Parathyroid adenoma (tissue), 2 donors: ENCODE data around the gene THY1.

Experiments
- H2AFZ ChIP-seq: fragments of 300-600 bp; sonication (generic); one replicate; pipeline ENCODE4 v1.7.0; 2017; ENCODE audit warnings: antibody characterized with exemption, mild to moderate bottlenecking
- H3K27ac ChIP-seq: fragments of 300-600 bp; sonication (generic); one replicate; pipeline ENCODE4 v1.7.0; 2017
- H3K27me3 ChIP-seq: fragments of 300-600 bp; sonication (generic); one replicate; pipeline ENCODE4 v1.7.0; 2017; ENCODE audit warnings: low read length; ENCODE audit not compliant: control insufficient read depth, insufficient read depth
- H3K36me3 ChIP-seq: fragments of 300-600 bp; sonication (generic); one replicate; pipeline ENCODE4 v1.7.0; 2017; ENCODE audit warnings: low read length; ENCODE audit not compliant: control insufficient read depth, insufficient read depth
- H3K4me1 ChIP-seq: fragments of 300-600 bp; sonication (generic); one replicate; pipeline ENCODE4 v1.7.0; 2017; ENCODE audit warnings: control low read depth
- H3K4me2 ChIP-seq: fragments of 300-600 bp; sonication (generic); one replicate; pipeline ENCODE4 v1.7.0; 2017; ENCODE audit warnings: low read length
- H3K4me3 ChIP-seq: fragments of 300-600 bp; sonication (generic); one replicate; pipeline ENCODE4 v1.7.0; 2017; ENCODE audit warnings: low read depth, low read length
- H3K79me2 ChIP-seq: fragments of 300-600 bp; sonication (generic); one replicate; pipeline ENCODE4 v1.7.0; 2017; ENCODE audit warnings: control low read depth
- H3K9ac ChIP-seq: fragments of 300-600 bp; sonication (generic); one replicate; pipeline ENCODE4 v1.7.0; 2017; ENCODE audit warnings: mild to moderate bottlenecking
- H3K9me3 ChIP-seq: fragments of 300-600 bp; sonication (generic); one replicate; pipeline ENCODE4 v1.7.0; 2017; ENCODE audit warnings: low read length; ENCODE audit not compliant: control insufficient read depth
- TF ChIP-seq, protein P1 (sequence below): fragments of 300-600 bp; sonication (generic); IDR thresholded peaks from one replicate; pipeline ENCODE4 v1.7.0; 2017; ENCODE audit warnings: antibody characterized with exemption, mild to moderate bottlenecking
- donor health status: primary hyperparathyroidism.

The THY1 gene

DNA sequence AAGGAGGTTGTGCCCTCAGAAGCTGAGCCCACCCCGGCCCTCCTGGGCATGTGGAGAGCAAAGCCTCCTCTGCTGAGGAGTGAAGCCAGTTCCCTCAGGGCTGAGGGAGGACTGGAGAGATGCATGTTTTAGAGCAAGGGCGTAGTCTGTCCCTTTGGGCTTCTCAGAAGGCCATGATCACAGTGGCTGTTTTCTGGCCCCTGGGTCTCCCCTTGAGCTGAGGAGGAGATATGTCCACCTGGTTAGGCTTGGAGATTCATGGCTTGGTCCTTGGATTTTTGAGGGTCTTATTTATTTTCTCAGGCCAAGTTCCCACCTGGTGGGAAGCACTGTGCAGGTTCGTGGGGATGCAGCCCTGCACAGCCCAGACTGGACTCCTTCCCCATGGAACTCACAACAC, 46.5 kb upstream of the THY1 start:
- TF ChIP-seq, protein P1, sequence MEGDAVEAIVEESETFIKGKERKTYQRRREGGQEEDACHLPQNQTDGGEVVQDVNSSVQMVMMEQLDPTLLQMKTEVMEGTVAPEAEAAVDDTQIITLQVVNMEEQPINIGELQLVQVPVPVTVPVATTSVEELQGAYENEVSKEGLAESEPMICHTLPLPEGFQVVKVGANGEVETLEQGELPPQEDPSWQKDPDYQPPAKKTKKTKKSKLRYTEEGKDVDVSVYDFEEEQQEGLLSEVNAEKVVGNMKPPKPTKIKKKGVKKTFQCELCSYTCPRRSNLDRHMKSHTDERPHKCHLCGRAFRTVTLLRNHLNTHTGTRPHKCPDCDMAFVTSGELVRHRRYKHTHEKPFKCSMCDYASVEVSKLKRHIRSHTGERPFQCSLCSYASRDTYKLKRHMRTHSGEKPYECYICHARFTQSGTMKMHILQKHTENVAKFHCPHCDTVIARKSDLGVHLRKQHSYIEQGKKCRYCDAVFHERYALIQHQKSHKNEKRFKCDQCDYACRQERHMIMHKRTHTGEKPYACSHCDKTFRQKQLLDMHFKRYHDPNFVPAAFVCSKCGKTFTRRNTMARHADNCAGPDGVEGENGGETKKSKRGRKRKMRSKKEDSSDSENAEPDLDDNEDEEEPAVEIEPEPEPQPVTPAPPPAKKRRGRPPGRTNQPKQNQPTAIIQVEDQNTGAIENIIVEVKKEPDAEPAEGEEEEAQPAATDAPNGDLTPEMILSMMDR, result no peak
- Histone ChIP-seq H3K4me3 (no peak overlapping the region), H3K9me3 (no peaks in the 10 kb centered on the region), H3K27ac (no peak overlapping the region), H3K4me1 (no peaks in the 10 kb centered on the region), H3K36me3 (no peaks in the 10 kb centered on the region), H3K9ac (no peak overlapping the region), H3K4me2 (no peak overlapping the region), H3K27me3 (no peaks in the 10 kb centered on the region), H2AFZ (no peak overlapping the region), H3K79me2 (no peaks in the 10 kb centered on the region)

DNA sequence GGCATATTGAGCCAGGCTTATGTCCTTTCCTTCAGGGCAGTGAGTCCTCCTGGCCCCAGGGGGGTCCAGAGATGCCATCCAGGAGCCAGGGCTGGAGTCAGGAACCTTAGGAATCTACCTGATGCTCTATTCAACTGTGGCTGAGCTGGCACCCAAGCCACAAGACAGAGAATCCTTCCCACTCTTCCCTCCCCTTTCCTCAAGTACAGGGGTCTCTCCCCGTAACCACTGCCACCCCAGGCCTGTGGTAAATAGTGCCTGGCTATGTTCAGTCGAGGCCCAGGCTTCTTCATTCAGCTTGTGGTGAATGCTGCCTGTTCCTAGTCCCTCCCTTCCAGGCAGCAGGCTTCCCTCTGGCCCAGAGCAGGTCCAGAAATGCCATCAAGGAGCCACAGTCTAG, 45.5 kb upstream of the THY1 start:
- no peaks in the 10 kb centered on the region for H3K27me3 ChIP-seq
- no peak overlapping the region for H3K27ac ChIP-seq
- no peak overlapping the region for H3K4me2 ChIP-seq
- H3K4me3 ChIP-seq, result no peak overlapping the region
- H3K4me1 ChIP-seq, result no peaks in the 10 kb centered on the region
- H3K36me3 ChIP-seq, result no peaks in the 10 kb centered on the region
- TF ChIP-seq, protein P1, result no peak
- H2AFZ ChIP-seq, result no peak overlapping the region
- H3K9me3 ChIP-seq, result no peaks in the 10 kb centered on the region
- no peaks in the 10 kb centered on the region for H3K79me2 ChIP-seq
- H3K9ac ChIP-seq, result no peak overlapping the region

DNA sequence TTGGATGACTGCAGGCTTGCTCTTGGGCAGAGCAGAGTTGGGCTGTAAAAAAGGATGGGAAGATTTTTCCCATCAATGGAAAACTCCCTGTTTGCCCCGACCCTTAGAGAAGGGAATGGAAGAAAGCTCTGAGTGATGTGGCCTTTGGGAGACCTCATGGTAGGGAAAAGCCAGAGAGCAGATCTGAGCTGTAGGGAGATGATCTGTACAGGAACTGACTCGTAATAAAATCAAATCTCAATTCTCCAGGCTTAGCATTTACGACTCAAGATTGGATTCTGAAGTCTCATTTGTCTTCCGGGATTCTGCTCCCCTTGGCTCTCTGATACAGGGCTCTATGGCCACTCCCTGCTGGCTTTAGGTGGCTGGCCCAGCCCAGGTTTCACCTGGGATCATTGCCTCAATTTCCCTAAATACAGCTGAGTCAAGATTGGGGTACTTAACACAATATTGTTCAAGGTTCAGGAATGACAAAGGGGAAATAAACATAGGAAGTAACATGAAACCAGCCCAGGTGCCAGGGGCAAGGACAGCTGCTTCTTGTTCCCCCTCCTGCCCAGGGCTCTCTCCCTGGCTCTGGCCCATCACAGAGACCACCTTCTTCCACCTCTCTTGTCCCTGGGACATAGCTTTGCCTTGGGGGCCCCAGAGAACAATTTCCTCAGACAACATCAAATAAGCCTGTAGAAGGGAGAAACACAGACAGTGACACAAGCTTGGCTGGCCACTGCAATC, 38.4 kb upstream of the THY1 start:
- Histone ChIP-seq H3K9me3 (no peaks in the 10 kb centered on the region), H2AFZ (no peak overlapping the region), H3K9ac (no peak overlapping the region), H3K4me1 (no peaks in the 10 kb centered on the region), H3K79me2 (no peaks in the 10 kb centered on the region), H3K27ac (peak overlapping the region; percentile 12), H3K27me3 (no peaks in the 10 kb centered on the region), H3K4me3 (no peak overlapping the region), H3K4me2 (no peak overlapping the region), H3K36me3 (no peaks in the 10 kb centered on the region)
- TF ChIP-seq, protein P1, result no peak

DNA sequence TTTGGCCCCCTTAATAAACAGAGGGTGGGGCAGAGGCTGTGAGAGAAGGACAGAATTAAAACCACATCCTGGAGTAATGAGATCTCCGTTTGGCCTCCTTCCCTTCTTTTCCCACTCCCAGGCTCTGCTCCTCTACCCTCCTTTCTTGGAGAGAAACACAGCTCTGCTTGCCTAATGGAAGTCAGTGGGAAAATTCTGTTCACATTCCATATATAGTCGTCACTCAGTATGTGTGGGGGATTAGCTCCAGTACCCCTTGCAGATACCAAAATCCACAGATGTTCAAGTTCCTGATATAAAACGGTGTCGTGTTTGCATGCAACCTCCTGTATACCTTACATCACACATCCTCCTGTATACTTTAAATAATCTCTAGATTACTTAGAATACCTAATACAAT, 37.6 kb upstream of the THY1 start:
- TF ChIP-seq, protein P1, result no peak
- H3K27ac ChIP-seq, result no peak overlapping the region
- no peaks in the 10 kb centered on the region for H3K36me3 ChIP-seq
- H3K4me3 ChIP-seq, result no peak overlapping the region
- no peaks in the 10 kb centered on the region for H3K4me1 ChIP-seq
- H3K79me2 ChIP-seq, result no peaks in the 10 kb centered on the region
- no peaks in the 10 kb centered on the region for H3K9me3 ChIP-seq
- no peaks in the 10 kb centered on the region for H3K27me3 ChIP-seq
- H3K4me2 ChIP-seq, result no peak overlapping the region
- no peak overlapping the region for H3K9ac ChIP-seq
- no peak overlapping the region for H2AFZ ChIP-seq

DNA sequence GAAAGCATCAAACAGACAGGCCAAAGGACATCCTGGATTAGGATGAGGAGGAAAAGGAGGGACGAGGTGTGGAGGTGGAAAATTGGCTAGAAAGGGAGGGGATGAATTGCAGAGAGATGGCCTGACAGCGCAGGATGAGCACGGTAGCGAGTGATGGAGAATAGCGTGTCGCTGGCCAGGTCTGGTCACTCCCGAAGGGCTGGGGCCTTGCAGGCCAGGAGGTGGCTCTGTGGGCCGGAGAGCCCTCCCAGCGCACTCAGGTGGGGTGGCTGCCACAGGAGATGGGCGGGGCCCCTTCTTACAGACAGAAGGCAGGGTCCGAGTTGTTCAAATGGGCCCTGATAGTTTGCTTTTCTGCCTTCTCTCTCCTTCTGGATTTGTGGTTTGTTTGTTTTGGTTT, 37.1 kb upstream of the THY1 start:
- H3K27ac ChIP-seq, result no peak overlapping the region

More for the DNA sequence above, 37.1 kb upstream of the THY1 start:
- no peaks in the 10 kb centered on the region for H3K4me1 ChIP-seq
- no peak overlapping the region for H2AFZ ChIP-seq
- no peaks in the 10 kb centered on the region for H3K36me3 ChIP-seq
- H3K27me3 ChIP-seq, result no peaks in the 10 kb centered on the region
- no peak overlapping the region for H3K4me3 ChIP-seq
- H3K9ac ChIP-seq, result no peak overlapping the region
- no peaks in the 10 kb centered on the region for H3K9me3 ChIP-seq
- no peak overlapping the region for H3K4me2 ChIP-seq
- TF ChIP-seq, protein P1, result no peak
- H3K79me2 ChIP-seq, result no peaks in the 10 kb centered on the region
